Naive thymus-derived CD8-positive, alpha-beta T cell (primary cell): ENCODE results near the gene EIF3B. TPM values are rescaled to one million over a fixed set of nuclear protein-coding genes. Genes with fewer than 3 reads are reported as not detected.

Source experiments
- ATAC-seq, 2 donors: fragments of 150-1000 bp; cut with Tn5 transposase in 1 of 2; sonication (Bioruptor Pico), chemical (Tn5 transposase) in 1 of 2; 1 replicate in 1 of 2; 2 replicates in 1 of 2; pipeline ENCODE4 v1.10.0; 2021; ENCODE audit warnings: mild to moderate bottlenecking in 2 of 2, moderate library complexity in 2 of 2
- POLR2A ChIA-PET: fragments of 350-600 bp; sonication (Branson Sonifier 250); formaldehyde crosslinking; loops from one replicate; lab custom pipeline; 2021; ENCODE audit warnings: antibody characterized with exemption; lab: Charles Lee
- DNase-seq, 10 donors: peaks; one replicate each; pipeline versions ENCODE4 v3.0.0 to v3.0.0-alpha.2; 2020 to 2022
- H3K27ac Mint-ChIP-seq, 10 donors: one replicate each; pipeline ENCODE4 v1.8.0; 2020 to 2022; ENCODE audit warnings: mild to moderate bottlenecking in 10 of 10, mixed read lengths in 10 of 10, moderate library complexity in 4 of 10, inconsistent platforms in 1 of 10
- H3K27me3 Mint-ChIP-seq, 5 donors: one replicate each; pipeline ENCODE4 v1.8.0; 2021 to 2022; ENCODE audit warnings: mixed read lengths in 5 of 5
- H3K36me3 Mint-ChIP-seq, 3 donors: one replicate each; pipeline ENCODE4 v1.8.0; 2020 to 2022; ENCODE audit warnings: mixed read lengths in 3 of 3, mild to moderate bottlenecking in 2 of 3, inconsistent platforms in 1 of 3
- H3K4me1 Mint-ChIP-seq, 4 donors: one replicate each; pipeline ENCODE4 v1.8.0; 2021 to 2022; ENCODE audit warnings: mixed read lengths in 4 of 4
- H3K4me3 Mint-ChIP-seq, 10 donors: one replicate each; pipeline ENCODE4 v1.8.0; 2020 to 2022; ENCODE audit warnings: mild to moderate bottlenecking in 10 of 10, mixed read lengths in 10 of 10, moderate library complexity in 6 of 10, inconsistent platforms in 1 of 10
- H3K9me3 Mint-ChIP-seq, 9 donors: one replicate each; pipeline ENCODE4 v1.8.0; 2020 to 2022; ENCODE audit warnings: mixed read lengths in 9 of 9, mild to moderate bottlenecking in 3 of 9, inconsistent platforms in 1 of 9, moderate library complexity in 1 of 9
- polyA plus RNA-seq, 3 donors: library from polyadenylated mRNA; unstranded; fragments of 300-500 nt; fragmentation: Illumina TruSeq; gene quantifications; one replicate each; pipeline ENCODE4 v1.2.3, GENCODE V29; 2021
- total RNA-seq, 8 experiments: library from RNA in 2 of 8; stranded (reverse) in 2 of 8; gene quantifications; one replicate each; pipeline ENCODE4 v1.2.3 and lab custom pipeline; 2021 to 2026

Gene EIF3B
- total and polyA plus RNA-seq, 5 experiments from 2014 or later, result 96.5 to 164 (median 153) TPM

- Mint-ChIP-seq H3K27me3 (no peaks in the 10 kb centered on the region), H3K4me1 (peaks cover 4 to 42% (median 28%) of the 10 kb centered on the region in 4 donors), H3K4me3 (peak overlapping the region; percentile 88 to 99 (median 94)), H3K36me3 (peaks cover 0 to 13% (median 0%) of the 10 kb centered on the region in 3 donors), H3K9me3 (no peaks in the 10 kb centered on the region), H3K27ac (peak overlapping the region; percentile 99 to 100 (median 100))
- DNase-seq (no peak), ATAC-seq (peak in 1 of 2 donors; percentile 3)
- POLR2A ChIA-PET, result interaction anchor here (0.5 to 3.1 kb wide), 20 partner anchors 13 to 820 kb away, joined by 3 to 11 read pairs (median 4); partner anchors contain the start of genes CHST12, MRM2 and SNX8
Observed at GRCh38 chr7:2353113-2353935, 1.3 kb upstream of the EIF3B start.

GRCh38 chr7:2353936-2354185 is 766 bp upstream of the EIF3B start:
- POLR2A ChIA-PET, result interaction anchor here (0.5 to 3.1 kb wide), 26 partner anchors 13 to 847 kb away, joined by 3 to 11 read pairs (median 4); partner anchors contain the start of genes CHST12, MAD1L1, MRM2 and SNX8
- Mint-ChIP-seq H3K4me3 (peak overlapping the region; percentile 88 to 99 (median 94)), H3K4me1 (peaks cover 4 to 46% (median 33%) of the 10 kb centered on the region in 4 donors), H3K9me3 (no peaks in the 10 kb centered on the region), H3K27me3 (no peaks in the 10 kb centered on the region), H3K27ac (peak overlapping the region; percentile 99 to 100 (median 100)), H3K36me3 (peaks cover 0 to 16% (median 0%) of the 10 kb centered on the region in 3 donors)
- DNase-seq (peak in 6 of 10 donors; percentile 79 to 93 (median 86)), ATAC-seq (peak; percentile 65 to 70)

- peaks cover 0 to 28% (median 2%) of the 10 kb centered on the region in 3 donors for H3K36me3 Mint-ChIP-seq
- no peaks in the 10 kb centered on the region for H3K9me3 Mint-ChIP-seq
- peak in 4 of 10 donors; percentile 10 to 19 (median 12) for DNase-seq
- peak overlapping the region; percentile 84 to 99 (median 94) for H3K4me3 Mint-ChIP-seq
- peak overlapping the region in 9 of 10 donors; percentile 13 to 100 (median 100) for H3K27ac Mint-ChIP-seq
- POLR2A ChIA-PET, result interaction anchor here (0.8 to 3.1 kb wide), 12 partner anchors 11 to 785 kb away, joined by 3 to 11 read pairs (median 4); partner anchors contain the start of genes MAD1L1 and SNX8
- H3K4me1 Mint-ChIP-seq, result peaks cover 13 to 58% (median 45%) of the 10 kb centered on the region in 4 donors
- ATAC-seq, result peak in 1 of 2 donors; percentile 5
- no peaks in the 10 kb centered on the region for H3K27me3 Mint-ChIP-seq
Observed at GRCh38 chr7:2354939-2355704, 495 bp downstream of the EIF3B start.

DNA sequence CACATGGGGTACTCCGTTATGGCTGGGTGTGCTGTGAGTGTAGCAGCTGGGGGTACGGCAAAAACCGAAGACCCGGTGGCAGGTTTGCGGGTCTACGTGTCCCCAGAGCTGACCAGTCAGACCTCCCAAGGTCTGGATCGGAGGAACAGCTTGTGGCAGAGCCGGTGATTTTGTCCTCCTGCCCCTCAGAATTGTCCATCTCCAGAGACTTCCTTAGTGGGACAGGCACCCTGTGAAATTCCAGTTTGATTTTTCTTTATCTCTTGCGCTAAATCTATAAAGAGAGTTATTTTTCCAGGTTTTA is 1.0 kb downstream of the EIF3B start:
- peaks cover 13 to 64% (median 50%) of the 10 kb centered on the region in 4 donors for H3K4me1 Mint-ChIP-seq
- DNase-seq, result no peak
- no peak for ATAC-seq
- POLR2A ChIA-PET, result interaction anchor here (0.8 to 3.1 kb wide), 4 partner anchors 10 to 434 kb away, joined by 3 to 11 read pairs (median 4); no protein-coding TSS in a partner anchor
- H3K9me3 Mint-ChIP-seq, result no peaks in the 10 kb centered on the region
- no peaks in the 10 kb centered on the region for H3K27me3 Mint-ChIP-seq
- H3K36me3 Mint-ChIP-seq, result peaks cover 0 to 33% (median 2%) of the 10 kb centered on the region in 3 donors
- H3K27ac Mint-ChIP-seq, result peak overlapping the region; percentile 13 to 94 (median 82)
- peak overlapping the region; percentile 66 to 99 (median 79) for H3K4me3 Mint-ChIP-seq

- DNase-seq, result no peak
- Mint-ChIP-seq H3K27ac (peak overlapping the region in 8 of 10 donors; percentile 3 to 83 (median 52)), H3K9me3 (no peaks in the 10 kb centered on the region), H3K4me3 (peak overlapping the region; percentile 26 to 99 (median 78)), H3K4me1 (peaks cover 15 to 66% (median 52%) of the 10 kb centered on the region in 4 donors), H3K36me3 (peaks cover 0 to 44% (median 7%) of the 10 kb centered on the region in 3 donors), H3K27me3 (no peaks in the 10 kb centered on the region)
- POLR2A ChIA-PET, result no interaction called here
- ATAC-seq, result no peak
Observed at GRCh38 chr7:2357165-2357564, 2.5 kb downstream of the EIF3B start.

DNA sequence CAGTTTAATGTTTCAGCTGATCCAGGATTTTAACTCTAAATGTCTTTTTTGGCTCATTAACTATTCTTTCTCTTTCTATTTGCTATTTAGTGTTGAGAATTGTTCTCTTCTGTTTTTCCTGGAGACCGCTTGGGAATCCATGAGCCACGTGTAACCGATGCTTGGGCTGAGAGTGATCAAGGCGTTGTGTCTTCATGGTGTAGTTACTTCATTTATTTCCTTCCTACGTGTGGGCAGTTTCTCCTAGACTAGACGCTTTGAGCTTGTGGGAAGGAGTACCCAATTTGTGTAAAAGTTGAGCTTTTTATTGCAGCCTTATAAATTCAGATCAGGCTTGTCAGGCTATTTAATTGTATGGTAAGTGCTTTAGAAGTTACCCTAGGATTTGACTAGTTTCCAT is 2.9 kb downstream of the EIF3B start:
- peaks cover 15 to 70% (median 52%) of the 10 kb centered on the region in 4 donors for H3K4me1 Mint-ChIP-seq
- no peaks in the 10 kb centered on the region for H3K9me3 Mint-ChIP-seq
- ATAC-seq, result no peak
- no peak for DNase-seq
- peaks cover 0 to 48% (median 9%) of the 10 kb centered on the region in 3 donors for H3K36me3 Mint-ChIP-seq
- peak overlapping the region in 9 of 10 donors; percentile 26 to 99 (median 78) for H3K4me3 Mint-ChIP-seq
- no peaks in the 10 kb centered on the region for H3K27me3 Mint-ChIP-seq
- POLR2A ChIA-PET, result no interaction called here
- H3K27ac Mint-ChIP-seq, result peak overlapping the region in 8 of 10 donors; percentile 3 to 88 (median 72)

DNA sequence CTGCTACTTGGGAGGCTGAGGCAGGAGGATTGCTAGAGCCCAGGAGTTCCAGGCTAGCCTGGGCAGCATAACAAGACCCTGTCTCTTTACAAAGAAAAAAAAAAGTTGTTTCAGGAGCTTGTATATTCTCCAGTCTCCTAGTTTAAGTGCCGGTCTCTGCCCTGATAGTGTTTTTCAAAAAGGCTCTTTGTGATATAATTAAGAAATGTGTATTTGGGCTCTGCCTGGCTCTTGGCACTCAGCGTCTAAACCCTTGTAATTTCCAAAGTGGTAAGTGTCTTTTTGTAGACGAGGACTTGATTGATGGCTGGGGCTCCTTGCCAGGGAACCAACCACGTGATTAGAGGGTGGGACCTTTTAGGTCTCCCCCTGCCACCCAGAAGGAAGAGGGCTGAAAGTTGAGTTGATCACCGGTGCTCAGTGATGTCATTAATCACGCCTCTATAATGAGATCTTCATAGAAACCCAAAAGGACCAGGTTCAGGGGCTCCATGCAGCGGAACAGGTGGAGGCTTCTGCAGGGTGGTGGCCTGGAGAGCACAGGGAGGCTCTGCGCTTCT is 4.4 kb downstream of the EIF3B start:
- Mint-ChIP-seq H3K27ac (peak overlapping the region in 9 of 10 donors; percentile 1 to 72 (median 44)), H3K4me1 (peaks cover 15 to 69% (median 48%) of the 10 kb centered on the region in 4 donors), H3K27me3 (no peaks in the 10 kb centered on the region), H3K36me3 (peaks cover 0 to 63% (median 13%) of the 10 kb centered on the region in 3 donors), H3K4me3 (peak overlapping the region in 8 of 10 donors; percentile 2 to 69 (median 30)), H3K9me3 (no peaks in the 10 kb centered on the region)
- DNase-seq (no peak), ATAC-seq (no peak)
- POLR2A ChIA-PET, result no interaction called here

DNA sequence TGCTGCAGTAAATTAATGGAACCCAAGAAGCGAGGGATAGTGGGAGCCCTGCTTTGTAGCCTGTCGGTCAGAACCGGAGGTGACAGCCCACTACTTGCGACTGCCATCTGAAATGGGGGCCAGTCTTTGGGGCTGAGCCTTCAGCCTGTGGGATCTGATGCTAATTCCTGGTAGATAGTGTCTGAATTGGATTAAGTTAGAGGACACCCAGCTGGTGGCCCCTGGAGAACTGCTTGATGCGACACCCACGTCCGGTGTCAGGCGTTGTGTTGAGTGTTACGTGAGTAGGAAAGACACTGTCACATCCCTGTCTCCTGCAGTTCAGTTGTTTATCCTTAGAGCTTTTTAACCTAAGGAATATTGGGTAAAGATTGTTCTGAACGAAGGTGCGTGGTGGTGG is 5.0 kb downstream of the EIF3B start:
- ATAC-seq, result no peak
- H3K4me1 Mint-ChIP-seq, result peaks cover 15 to 65% (median 45%) of the 10 kb centered on the region in 4 donors
- POLR2A ChIA-PET, result no interaction called here
- peak overlapping the region in 4 of 10 donors; percentile 1 to 72 (median 45) for H3K27ac Mint-ChIP-seq
- H3K9me3 Mint-ChIP-seq, result no peaks in the 10 kb centered on the region
- no peak for DNase-seq
- peaks cover 0 to 68% (median 16%) of the 10 kb centered on the region in 3 donors for H3K36me3 Mint-ChIP-seq
- peak overlapping the region in 7 of 10 donors; percentile 2 to 45 (median 31) for H3K4me3 Mint-ChIP-seq
- no peaks in the 10 kb centered on the region for H3K27me3 Mint-ChIP-seq

DNA sequence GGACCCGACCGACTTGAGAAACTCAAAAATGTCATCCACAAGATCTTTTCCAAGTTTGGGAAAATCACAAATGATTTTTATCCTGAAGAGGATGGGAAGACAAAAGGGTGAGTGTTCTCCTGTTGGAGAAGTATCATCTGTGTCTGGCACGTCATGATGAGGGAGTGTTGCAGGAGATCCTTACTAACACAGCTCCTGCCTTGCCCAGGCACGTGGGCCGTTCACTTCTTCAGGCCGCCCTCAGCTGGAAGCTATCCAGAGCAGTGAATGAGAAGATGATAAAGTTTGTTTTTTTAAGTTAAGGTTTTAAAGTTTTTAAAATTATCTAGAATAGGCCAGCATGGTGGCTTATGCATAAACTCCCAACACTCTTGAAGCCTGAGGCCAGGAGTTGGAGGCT is 6.2 kb downstream of the EIF3B start:
- Mint-ChIP-seq H3K36me3 (peaks cover 0 to 80% (median 23%) of the 10 kb centered on the region in 3 donors), H3K4me1 (peaks cover 16 to 61% (median 43%) of the 10 kb centered on the region in 4 donors), H3K4me3 (peak overlapping the region in 1 of 10 donors; percentile 44), H3K27me3 (no peaks in the 10 kb centered on the region), H3K27ac (peak overlapping the region in 2 of 10 donors; percentile 36 to 60), H3K9me3 (no peaks in the 10 kb centered on the region)
- POLR2A ChIA-PET, result no interaction called here
- ATAC-seq (no peak), DNase-seq (no peak)

DNA sequence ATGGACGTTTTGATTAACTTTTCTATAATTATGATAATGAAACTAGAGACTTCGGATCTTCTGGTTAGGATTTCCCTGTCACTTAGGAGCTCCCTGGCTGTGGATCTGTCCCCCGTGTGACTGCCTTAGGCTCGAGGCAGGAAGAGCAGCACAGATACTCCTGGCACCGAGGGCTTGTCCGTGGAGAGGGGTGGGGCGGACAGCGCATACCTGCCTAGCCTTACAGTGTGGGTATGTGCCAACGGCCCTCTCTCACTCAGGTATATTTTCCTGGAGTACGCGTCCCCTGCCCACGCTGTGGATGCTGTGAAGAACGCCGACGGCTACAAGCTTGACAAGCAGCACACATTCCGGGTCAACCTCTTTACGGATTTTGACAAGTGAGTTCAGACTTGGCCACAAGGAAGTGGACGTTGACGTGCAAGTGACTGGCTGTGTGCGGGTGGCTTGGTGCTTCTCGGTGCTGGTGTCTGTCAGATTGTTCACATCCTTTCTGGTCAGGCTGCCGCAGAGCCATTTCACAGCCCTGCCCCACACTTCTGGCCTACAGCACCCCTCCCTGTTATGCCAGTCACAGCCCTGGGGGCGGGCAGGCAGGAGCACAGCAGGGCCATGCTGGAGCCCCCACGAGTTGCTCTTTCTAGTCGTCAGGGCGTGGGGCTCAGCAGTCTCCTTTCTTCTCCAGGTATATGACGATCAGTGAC is 7.9 kb downstream of the EIF3B start:
- peak overlapping the region in 1 of 10 donors; percentile 28 for H3K27ac Mint-ChIP-seq
- H3K9me3 Mint-ChIP-seq, result no peaks in the 10 kb centered on the region
- DNase-seq, result peak in 1 of 10 donors; percentile 36
- no peak for ATAC-seq
- H3K27me3 Mint-ChIP-seq, result no peaks in the 10 kb centered on the region
- POLR2A ChIA-PET, result no interaction called here
- H3K4me3 Mint-ChIP-seq, result no peak overlapping the region
- peaks cover 0 to 91% (median 24%) of the 10 kb centered on the region in 3 donors for H3K36me3 Mint-ChIP-seq
- H3K4me1 Mint-ChIP-seq, result peaks cover 14 to 45% (median 33%) of the 10 kb centered on the region in 4 donors

DNA sequence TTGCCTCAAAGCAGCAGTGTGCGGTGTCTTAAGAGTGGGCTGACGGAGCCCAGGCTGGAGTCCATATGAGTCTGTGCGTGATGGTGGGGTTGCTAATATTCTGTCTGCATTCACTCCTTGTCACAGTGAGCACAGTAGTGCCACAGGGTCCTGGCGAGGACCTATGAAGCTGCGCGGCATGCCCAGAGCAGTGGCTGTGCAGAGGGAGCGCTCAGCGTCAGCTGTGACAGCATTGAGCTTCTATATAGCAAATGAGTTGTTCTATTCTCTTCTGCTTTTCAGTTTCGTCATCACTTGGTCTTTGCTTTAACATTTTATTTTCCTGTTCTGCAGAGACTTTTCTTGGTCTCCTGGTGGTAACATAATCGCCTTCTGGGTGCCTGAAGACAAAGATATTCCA is 14.5 kb downstream of the EIF3B start:
- no peak overlapping the region for H3K27ac Mint-ChIP-seq
- DNase-seq, result peak in 1 of 10 donors; percentile 21
- no peak overlapping the region for H3K4me3 Mint-ChIP-seq
- H3K27me3 Mint-ChIP-seq, result no peaks in the 10 kb centered on the region
- H3K9me3 Mint-ChIP-seq, result no peaks in the 10 kb centered on the region
- no peak for ATAC-seq
- POLR2A ChIA-PET, result interaction anchor here (0.6 kb wide), 1 partner anchor 29 kb away, joined by 4 read pairs; no protein-coding TSS in a partner anchor
- H3K4me1 Mint-ChIP-seq, result peaks cover 0 to 4% (median under 1%) of the 10 kb centered on the region in 4 donors
- H3K36me3 Mint-ChIP-seq, result peaks cover 5 to 96% (median 32%) of the 10 kb centered on the region in 3 donors
